Measurements from ENCODE around the gene UST.

GRCh38 chr6:148954934-148955333 lies 208.1 kb downstream of the UST start:
- TF ChIP-seq CTCF (IDR thresholded peaks at IDR 0.05) (no peak), ZFX (IDR thresholded peaks at IDR 0.05; ENCODE audit: borderline replicate concordance) (no peak)
